ENCODE results near the gene ITGA2B. TPM values are rescaled to one million over a fixed set of nuclear protein-coding genes. Genes with fewer than 3 reads are reported as not detected.
A peak's percentile ranks its signal among the peaks of the same experiment; 100 is the strongest.

ITGA2B gene
- total RNA-seq, 1 donor from 2014 or later, result 0.04 TPM

DNA sequence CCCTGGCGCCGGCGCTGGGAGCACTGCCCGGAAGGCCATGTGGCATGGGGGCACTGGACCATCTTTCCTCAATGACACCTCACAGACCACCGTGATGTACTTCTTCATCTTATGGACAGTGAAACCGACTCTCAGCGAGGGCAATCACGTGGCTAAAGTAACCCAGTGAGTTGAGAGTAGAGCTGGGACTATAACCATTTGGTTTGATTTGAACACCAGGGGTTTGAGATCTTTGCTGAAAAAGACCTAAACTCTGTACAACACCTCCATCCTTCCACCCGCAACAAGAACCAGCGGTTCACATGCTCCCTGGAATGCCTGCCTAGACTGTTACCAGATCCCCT, 3.3 kb downstream of the ITGA2B start:
- Histone ChIP-seq H3K27me3 (ENCODE audit: control insufficient read depth, insufficient read depth, low read length) (peaks cover 30% of the 10 kb centered on the region), H3K4me3 (ENCODE audit: low read depth, low read length) (peak overlapping the region; percentile 47), H3K36me3 (ENCODE audit: control insufficient read depth, insufficient read depth, low read length) (no peaks in the 10 kb centered on the region)
- no peak for DNase-seq (ENCODE audit: low read depth)
- TF ChIP-seq, protein P1, sequence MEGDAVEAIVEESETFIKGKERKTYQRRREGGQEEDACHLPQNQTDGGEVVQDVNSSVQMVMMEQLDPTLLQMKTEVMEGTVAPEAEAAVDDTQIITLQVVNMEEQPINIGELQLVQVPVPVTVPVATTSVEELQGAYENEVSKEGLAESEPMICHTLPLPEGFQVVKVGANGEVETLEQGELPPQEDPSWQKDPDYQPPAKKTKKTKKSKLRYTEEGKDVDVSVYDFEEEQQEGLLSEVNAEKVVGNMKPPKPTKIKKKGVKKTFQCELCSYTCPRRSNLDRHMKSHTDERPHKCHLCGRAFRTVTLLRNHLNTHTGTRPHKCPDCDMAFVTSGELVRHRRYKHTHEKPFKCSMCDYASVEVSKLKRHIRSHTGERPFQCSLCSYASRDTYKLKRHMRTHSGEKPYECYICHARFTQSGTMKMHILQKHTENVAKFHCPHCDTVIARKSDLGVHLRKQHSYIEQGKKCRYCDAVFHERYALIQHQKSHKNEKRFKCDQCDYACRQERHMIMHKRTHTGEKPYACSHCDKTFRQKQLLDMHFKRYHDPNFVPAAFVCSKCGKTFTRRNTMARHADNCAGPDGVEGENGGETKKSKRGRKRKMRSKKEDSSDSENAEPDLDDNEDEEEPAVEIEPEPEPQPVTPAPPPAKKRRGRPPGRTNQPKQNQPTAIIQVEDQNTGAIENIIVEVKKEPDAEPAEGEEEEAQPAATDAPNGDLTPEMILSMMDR (IDR thresholded peaks at IDR 0.05; ENCODE audit: insufficient read depth, low read length, poor library complexity, severe bottlenecking), result no peak

DNA sequence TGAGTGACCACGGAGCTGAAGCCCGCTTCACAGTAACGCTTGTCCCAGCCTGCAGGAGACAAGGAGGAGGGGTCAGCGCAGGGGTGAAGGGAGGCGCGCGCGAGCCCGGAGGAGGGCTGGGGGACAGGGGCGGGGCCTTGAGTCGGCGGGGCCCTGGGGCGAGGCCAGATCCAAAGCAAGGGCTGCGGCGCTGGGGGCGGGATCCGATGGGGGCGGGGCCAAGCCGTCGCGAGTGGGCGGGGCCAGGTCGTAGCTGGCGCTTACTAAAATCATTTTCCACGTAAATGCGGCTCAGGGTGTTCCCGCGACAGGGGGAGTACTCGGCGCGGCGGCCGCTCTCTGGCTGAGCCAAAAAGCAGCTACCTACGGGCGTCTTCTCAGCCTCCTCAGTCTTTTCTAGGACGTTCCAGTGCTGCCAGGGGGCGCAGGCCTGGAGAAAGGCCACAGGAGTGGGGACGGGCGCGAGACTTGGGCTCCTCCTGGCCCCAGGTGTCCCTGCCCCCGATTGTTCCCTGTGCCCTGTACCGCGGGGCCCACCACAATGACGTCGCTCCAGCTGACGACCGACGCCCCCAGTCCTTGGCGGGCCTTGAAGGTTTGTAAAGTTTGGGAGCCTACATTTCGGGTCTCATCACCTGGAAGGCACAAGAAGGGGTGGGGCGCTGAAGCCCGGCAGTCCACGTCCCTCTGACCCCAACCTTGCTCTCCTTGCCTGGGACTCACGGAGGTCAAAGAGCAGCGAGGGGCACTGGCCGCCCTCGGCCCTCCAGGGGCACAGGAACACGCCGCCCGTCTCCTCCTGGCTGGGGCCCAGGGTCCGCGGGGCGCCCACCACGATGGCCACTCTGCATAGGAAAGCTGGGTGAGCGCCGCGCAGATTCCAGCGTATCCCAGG, 3.9 kb downstream of the ITGA2B start:
- Histone ChIP-seq H3K27me3 (ENCODE audit: control insufficient read depth, insufficient read depth, low read length) (peaks cover 32% of the 10 kb centered on the region), H3K36me3 (ENCODE audit: control insufficient read depth, insufficient read depth, low read length) (no peaks in the 10 kb centered on the region), H3K4me3 (ENCODE audit: low read depth, low read length) (peak overlapping the region; percentile 47)
- TF ChIP-seq, protein P1 (IDR thresholded peaks at IDR 0.05; ENCODE audit: insufficient read depth, low read length, poor library complexity, severe bottlenecking), result peak; percentile 35
- no peak for DNase-seq (ENCODE audit: low read depth)

DNA sequence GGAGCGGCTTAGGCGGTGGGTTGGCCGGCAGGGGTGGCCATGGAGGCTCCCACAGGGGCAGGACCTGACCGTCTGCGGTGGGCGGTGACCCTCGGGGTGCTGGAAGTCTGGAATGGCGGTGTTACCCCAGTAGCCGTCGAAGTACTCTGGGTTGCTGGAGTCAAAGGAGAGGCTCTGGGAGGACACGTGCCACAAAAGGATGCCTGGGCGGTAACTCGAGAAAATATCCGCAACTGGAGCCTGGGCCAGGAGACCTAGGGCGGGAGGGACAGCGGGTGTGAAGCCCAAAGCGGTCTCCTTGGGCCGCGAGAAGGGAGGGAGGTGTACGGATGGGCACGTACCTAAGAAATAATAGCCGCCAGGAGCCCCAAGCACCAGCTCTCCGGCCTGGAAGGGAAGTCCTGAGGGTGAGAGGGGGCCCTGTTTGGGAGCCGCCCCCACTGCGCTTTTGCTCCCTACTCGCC, 4.6 kb downstream of the ITGA2B start:
- Histone ChIP-seq H3K27me3 (ENCODE audit: control insufficient read depth, insufficient read depth, low read length) (peaks cover 34% of the 10 kb centered on the region), H3K4me3 (ENCODE audit: low read depth, low read length) (peak overlapping the region; percentile 47), H3K36me3 (ENCODE audit: control insufficient read depth, insufficient read depth, low read length) (no peaks in the 10 kb centered on the region)
- DNase-seq (ENCODE audit: low read depth), result no peak
- TF ChIP-seq, protein P1 (IDR thresholded peaks at IDR 0.05; ENCODE audit: insufficient read depth, low read length, poor library complexity, severe bottlenecking), result no peak

DNA sequence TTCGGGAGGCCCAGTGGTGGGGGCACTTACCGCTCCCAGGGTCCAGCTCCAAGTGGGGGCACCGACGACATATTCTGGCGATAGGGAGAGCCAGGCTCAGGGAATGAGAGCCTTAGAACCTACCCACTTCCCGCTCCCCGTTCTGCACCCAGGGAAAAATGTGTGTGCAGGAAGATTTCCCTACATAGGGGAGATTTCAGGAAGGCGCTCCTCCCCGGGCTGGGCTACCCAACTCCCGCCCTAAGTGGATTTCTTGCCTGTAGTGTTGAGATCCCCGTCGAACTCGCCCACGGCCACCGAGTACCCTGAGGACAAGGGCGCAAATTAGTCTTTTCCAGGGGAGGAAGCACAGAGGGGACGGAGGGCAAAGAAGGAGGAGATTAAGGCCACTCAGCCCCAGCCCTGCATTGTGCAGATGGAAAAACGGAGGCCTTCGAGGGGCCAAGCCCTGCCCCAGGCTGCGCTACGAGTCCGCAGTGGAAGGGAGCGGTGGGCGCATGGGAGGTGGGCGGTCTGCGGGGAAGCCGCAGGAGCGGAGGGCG, 5.1 kb downstream of the ITGA2B start:
- Histone ChIP-seq H3K27me3 (ENCODE audit: control insufficient read depth, insufficient read depth, low read length) (peaks cover 34% of the 10 kb centered on the region), H3K36me3 (ENCODE audit: control insufficient read depth, insufficient read depth, low read length) (no peaks in the 10 kb centered on the region), H3K4me3 (ENCODE audit: low read depth, low read length) (no peak overlapping the region)
- DNase-seq (ENCODE audit: low read depth), result no peak
- TF ChIP-seq, protein P1 (IDR thresholded peaks at IDR 0.05; ENCODE audit: insufficient read depth, low read length, poor library complexity, severe bottlenecking), result no peak

DNA sequence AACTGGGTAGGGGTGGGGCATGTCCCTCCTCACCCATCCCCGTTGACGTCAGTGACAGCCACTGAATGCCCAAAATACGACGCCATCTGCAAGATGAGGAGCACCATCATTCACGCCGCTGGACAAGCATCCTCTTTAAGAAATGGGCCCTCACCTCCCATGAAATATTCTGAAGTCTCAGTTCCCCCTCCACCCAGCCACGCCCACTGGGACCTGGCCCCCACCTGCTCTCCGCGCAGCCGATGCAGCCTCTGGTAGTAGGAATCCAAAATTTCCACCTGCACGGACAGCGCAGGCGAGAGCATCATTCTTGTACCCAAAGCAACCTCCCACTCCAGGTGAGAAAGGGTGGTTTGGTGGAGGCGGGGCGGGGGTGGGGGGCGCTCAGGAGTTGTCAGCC, 5.6 kb downstream of the ITGA2B start:
- no peaks in the 10 kb centered on the region for H3K36me3 ChIP-seq (ENCODE audit: control insufficient read depth, insufficient read depth, low read length)
- TF ChIP-seq, protein P1 (IDR thresholded peaks at IDR 0.05; ENCODE audit: insufficient read depth, low read length, poor library complexity, severe bottlenecking), result no peak
- H3K27me3 ChIP-seq (ENCODE audit: control insufficient read depth, insufficient read depth, low read length), result peaks cover 34% of the 10 kb centered on the region
- H3K4me3 ChIP-seq (ENCODE audit: low read depth, low read length), result no peak overlapping the region
- DNase-seq (ENCODE audit: low read depth), result no peak
